Measurements from ENCODE around the gene BRAT1. TPM values are rescaled to one million over a fixed set of nuclear protein-coding genes. Genes with fewer than 3 reads are reported as not detected.

The BRAT1 gene
- total and polyA plus RNA-seq, 2 donors, result 18.2 to 30.9 TPM

DNA sequence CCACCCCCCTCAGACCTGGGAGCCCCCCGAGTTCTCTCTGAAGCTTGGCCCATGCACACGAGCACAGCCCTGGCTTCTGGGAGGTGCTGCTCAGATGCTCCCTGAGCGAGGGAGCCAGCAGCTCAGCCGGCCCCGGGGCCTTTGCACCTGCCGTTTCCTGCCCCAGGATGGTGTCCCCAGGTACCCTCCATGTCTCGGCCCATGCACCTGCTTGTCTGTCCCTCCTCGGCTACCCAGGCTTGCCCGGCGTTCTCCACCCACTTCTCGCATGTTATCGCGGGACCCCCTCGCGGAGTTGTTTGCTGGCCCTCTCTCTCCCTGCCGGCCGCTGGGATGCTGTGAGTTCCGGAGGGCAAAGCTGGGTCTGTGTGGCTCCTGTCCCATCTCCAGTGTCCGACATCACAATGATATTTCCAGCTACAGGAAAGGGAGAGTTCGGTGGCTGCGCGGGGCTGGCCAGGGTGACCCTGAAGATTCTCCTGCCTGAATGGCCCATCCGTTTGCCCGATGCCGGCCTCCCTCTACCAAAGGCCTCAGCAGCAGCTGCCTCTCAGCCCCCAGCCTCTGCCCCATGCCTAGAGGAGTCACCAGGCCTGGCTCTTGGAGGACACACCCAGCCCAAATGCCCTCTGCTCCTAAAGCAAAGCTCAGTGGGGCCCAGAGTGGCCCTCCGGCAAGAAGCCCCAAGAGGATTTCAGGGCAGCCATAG is 48.0 kb downstream of the BRAT1 start:
- no peak overlapping the region for H3K27ac ChIP-seq (ENCODE audit: low read depth)
- no peak for DNase-seq (ENCODE audit: extremely low spot score)
- no peaks in the 10 kb centered on the region for H3K36me3 ChIP-seq (ENCODE audit: insufficient read depth)
- H3K4me3 ChIP-seq (ENCODE audit: low read depth, low read length), result no peak overlapping the region
- no peaks in the 10 kb centered on the region for H3K4me1 ChIP-seq (ENCODE audit: insufficient read depth)
- 87% methylated on average over 26 of the region's 26 CpGs for WGBS

DNA sequence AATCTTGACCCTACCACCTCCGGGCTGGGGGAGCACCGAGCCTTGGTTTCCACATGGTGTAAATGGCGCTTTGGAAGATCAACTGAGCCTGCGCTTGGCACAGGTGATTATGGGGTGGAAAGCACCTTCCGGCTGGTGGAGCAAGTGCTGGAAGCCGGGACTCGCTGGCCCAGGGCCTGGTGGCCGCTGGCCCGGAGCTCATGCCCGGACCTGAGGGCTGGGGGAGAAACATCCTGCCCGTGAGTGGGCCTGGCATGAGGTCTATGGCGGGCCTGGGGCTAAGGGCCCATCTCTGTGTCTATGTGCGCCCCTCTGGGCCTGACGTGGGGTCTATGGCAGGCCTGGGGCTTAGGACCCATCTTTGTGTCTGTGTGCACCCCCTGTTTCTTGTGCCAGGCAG is 49.9 kb downstream of the BRAT1 start:
- no peak for DNase-seq (ENCODE audit: extremely low spot score)
- Histone ChIP-seq H3K27ac (ENCODE audit: low read depth) (no peak overlapping the region), H3K4me1 (ENCODE audit: insufficient read depth) (no peaks in the 10 kb centered on the region), H3K4me3 (ENCODE audit: low read depth, low read length) (no peak overlapping the region), H3K36me3 (ENCODE audit: insufficient read depth) (no peaks in the 10 kb centered on the region)
- 95% methylated on average over 14 of the region's 14 CpGs for WGBS

DNA sequence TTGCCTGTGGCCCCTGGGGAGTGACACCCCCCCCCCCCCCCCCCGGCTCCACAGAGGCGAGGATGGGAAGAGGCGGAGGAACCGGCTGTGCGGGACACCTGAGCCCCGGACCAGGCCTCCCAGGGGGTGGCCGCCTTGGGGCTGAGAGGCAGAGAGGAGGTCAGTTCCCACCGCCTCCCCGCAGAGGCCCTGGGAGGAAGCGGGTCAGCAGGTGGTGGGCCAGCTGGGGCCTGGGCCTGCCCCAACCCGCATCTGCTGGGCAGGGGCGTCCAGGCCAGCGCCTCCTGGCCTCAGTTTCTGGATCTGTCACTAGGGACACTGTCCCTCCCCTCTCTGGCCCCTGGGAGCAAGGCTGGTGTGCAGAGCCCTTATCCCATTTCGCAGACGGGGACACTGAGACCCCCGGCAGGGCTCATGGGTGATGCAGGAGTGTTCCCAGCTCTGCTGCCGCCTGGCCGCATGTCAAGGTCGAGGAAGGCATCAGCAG is 50.4 kb downstream of the BRAT1 start:
- Histone ChIP-seq H3K4me3 (ENCODE audit: low read depth, low read length) (no peak overlapping the region), H3K36me3 (ENCODE audit: insufficient read depth) (no peaks in the 10 kb centered on the region), H3K27ac (ENCODE audit: low read depth) (no peak overlapping the region), H3K4me1 (ENCODE audit: insufficient read depth) (no peaks in the 10 kb centered on the region)
- 91% methylated on average over 19 of the region's 19 CpGs for WGBS
- DNase-seq (ENCODE audit: extremely low spot score), result no peak

DNA sequence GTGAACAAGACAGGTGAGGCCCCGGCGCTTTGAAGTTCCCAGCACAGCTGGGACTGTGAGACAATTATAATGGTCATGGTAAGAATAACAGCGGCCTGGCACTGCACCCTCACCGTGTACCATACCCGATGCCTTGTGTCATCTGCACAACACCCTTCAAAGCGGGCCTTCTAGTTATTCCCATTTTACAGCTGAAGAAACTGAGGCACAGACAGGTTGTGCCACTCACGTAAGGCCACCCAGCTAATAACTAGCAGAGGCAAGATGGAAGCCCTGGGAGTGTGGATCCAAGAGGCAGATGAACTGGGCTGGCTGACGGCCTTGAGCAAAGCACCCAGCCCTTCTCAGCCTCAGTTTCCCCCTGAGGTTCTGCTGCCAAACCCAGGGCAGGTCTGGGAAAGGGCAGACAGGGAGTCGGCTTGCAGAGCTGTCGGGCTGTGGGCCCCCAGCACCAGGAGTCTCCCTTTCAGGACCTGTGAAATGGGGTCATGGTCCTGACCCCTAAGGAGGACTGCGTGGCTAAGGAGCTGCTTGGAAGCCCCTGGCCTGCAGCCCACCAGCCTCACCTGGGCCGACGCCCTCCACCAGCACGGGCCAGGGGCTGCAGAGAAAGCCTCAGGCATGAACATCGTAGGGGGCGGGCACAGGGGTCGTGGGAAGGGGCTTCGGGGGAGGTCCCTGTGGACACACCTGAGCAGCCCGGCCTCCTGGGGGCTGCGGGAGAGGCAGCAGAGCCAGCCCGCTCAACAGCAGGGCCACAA is 51.0 kb downstream of the BRAT1 start:
- no peak for DNase-seq (ENCODE audit: extremely low spot score)
- Histone ChIP-seq H3K4me3 (ENCODE audit: low read depth, low read length) (no peak overlapping the region), H3K4me1 (ENCODE audit: insufficient read depth) (no peaks in the 10 kb centered on the region), H3K27ac (ENCODE audit: low read depth) (no peak overlapping the region), H3K36me3 (ENCODE audit: insufficient read depth) (no peaks in the 10 kb centered on the region)
- 88% methylated on average over 21 of the region's 21 CpGs for WGBS

DNA sequence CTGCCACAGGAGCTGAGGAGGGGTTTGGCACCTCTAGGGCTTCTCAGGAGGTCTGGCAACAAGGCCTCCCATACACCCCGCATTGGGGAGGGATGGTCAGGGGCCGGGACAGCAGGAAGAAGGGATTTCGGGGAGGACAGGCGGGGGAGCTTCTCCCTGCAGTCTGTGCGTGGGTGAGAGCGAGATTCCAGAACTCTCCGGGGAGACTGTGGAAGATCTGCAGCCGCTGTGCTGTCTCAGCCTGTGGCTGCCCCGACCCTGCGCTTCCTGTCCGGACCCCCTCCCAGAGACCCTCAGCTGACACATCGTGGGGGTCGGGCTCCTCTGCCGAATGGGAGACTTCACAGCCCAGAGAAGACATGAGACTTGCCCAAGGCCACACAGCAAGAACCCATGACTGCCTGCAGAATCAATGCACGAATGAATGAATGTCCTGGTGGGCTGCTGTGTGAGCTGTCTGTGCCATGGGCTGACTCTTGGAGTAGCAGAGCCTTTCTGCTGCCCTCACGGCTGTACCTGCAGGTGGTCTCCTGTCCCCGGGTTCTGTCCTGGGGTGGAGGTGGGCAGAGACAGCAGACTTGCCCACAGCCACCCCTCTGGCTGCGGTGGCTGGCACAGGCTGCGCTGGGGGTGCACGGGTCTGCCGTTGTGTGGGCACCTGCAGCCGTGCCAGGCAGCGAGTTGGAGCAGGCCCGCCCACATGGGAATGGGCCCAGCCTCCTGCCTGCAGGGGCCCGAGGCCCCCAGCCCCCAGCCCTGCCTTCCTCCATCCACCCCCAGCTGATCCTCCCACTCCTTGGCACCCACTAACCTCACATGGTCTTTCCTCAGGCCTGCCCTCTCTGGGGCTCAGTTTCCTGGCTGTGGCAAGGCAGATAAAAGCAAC is 52.0 kb downstream of the BRAT1 start:
- WGBS, result 63% methylated on average over 25 of the region's 25 CpGs
- Histone ChIP-seq H3K4me3 (ENCODE audit: low read depth, low read length) (no peak overlapping the region), H3K36me3 (ENCODE audit: insufficient read depth) (no peaks in the 10 kb centered on the region), H3K27ac (ENCODE audit: low read depth) (no peak overlapping the region), H3K4me1 (ENCODE audit: insufficient read depth) (no peaks in the 10 kb centered on the region)
- no peak for DNase-seq (ENCODE audit: extremely low spot score)

DNA sequence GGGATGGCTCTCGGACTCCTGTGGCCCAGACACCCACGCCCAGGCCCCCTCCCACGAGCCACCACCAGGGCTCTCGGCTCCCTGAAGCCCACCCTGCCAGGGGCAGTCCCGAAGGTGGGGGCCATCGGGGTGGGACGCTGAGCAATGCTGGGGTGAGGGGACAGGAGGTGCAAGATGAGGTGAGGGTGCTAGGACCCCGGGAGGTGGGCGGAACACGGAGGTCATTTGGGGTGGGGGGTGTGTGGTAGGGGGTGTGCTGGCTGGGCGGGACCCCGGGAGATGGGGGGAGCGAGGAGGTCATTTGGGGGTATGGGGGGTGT is 52.7 kb downstream of the BRAT1 start:
- no peak for DNase-seq (ENCODE audit: extremely low spot score)
- Histone ChIP-seq H3K36me3 (ENCODE audit: insufficient read depth) (no peaks in the 10 kb centered on the region), H3K27ac (ENCODE audit: low read depth) (no peak overlapping the region), H3K4me3 (ENCODE audit: low read depth, low read length) (no peak overlapping the region), H3K4me1 (ENCODE audit: insufficient read depth) (no peaks in the 10 kb centered on the region)
- 69% methylated on average over 13 of the region's 13 CpGs for WGBS

DNA sequence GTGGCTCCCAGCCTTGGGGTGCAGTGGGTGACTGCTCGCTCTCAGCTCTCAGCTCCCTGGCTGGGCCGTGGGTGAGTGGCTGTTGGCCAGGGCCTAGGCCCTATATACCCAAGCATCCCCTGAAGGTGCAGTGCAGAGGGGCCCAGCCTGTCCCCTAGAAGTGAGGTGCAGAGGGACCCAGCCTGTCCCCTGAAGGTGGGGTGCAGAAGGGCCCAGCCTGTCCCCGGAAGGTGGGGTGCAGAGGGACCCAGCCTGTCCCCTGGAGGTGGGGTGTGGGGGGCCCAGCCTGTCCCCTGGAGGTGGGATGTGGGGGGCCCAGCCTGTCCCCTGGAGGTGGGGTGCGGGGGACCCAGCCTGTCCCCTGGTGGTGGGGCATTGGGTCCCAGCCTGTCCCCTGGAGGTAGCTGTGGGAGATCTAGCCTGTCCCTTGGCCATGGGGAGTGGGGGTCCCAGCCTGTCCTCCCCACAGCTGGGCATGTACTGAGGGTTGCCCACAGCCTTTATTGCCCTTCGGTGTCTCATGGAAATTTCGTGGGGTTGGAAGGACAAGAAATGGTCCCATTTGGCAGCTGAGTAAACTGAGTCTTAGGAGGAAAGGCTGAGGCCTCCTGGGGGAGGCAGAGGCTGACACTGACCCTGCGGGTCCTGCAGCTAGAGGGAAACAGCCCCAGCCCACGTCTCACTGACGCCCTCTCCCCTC is 53.2 kb downstream of the BRAT1 start:
- DNase-seq (ENCODE audit: extremely low spot score), result no peak
- H3K27ac ChIP-seq (ENCODE audit: low read depth), result no peak overlapping the region
- no peaks in the 10 kb centered on the region for H3K36me3 ChIP-seq (ENCODE audit: insufficient read depth)
- no peak overlapping the region for H3K4me3 ChIP-seq (ENCODE audit: low read depth, low read length)
- 87% methylated on average over 9 of the region's 9 CpGs for WGBS
- no peaks in the 10 kb centered on the region for H3K4me1 ChIP-seq (ENCODE audit: insufficient read depth)

DNA sequence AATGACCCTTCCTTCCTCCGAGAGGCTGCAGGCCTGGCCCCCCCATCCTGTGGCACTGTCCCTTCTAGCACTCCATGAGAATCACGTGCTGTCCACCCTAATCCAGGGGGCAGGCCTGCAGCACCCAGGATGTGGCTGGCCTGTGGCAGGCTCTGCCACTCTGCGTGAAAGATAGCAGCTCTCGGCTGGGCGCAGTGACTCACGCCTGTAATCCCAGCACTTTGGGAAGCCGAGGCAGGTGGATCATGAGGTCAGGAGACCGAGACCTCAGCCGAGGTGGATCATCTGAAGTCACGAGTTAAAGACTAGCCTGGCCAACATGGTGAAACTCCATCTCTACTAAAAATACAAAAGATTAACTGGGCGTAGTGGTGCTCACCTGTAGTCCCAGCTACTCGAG is 54.6 kb downstream of the BRAT1 start:
- Histone ChIP-seq H3K36me3 (ENCODE audit: insufficient read depth) (no peaks in the 10 kb centered on the region), H3K4me3 (ENCODE audit: low read depth, low read length) (no peak overlapping the region), H3K27ac (ENCODE audit: low read depth) (no peak overlapping the region), H3K4me1 (ENCODE audit: insufficient read depth) (no peaks in the 10 kb centered on the region)
- 91% methylated on average over 12 of the region's 12 CpGs for WGBS
- DNase-seq (ENCODE audit: extremely low spot score), result no peak

DNA sequence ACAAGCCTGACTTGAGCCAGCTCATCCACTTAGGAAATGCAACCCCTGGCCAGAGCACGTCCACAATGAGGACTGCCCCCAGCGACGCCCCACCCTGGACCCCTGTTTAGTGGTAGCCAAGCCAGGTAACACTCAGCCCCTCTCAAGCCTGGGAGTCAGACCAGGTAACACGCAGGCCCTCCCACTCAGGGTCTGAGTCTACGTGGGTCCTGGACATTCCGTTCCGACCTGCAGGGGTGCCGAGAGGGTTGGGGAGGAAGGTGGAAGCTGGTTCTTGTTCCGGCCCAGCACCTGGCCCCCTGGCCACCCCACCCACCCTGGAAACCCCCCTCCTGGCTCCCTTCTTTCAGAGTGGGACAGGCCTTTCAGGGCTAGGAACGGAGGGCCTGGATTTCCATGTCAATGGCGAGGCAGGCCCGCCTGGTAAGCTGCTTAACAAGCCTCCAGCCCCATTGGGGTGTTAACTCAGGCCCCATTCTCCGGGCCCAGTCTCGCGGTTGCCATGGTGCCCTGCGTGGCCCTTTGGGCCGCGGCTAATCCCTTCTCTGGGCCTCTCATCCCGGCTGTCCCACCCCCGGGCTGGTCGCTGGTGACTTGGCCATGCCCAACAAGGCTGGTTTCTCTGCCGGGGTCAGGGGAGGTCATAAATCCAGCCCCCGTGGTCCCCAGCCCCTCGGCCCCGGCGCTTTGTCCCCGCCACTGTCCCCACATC is 55.4 kb downstream of the BRAT1 start:
- H3K27ac ChIP-seq (ENCODE audit: low read depth), result no peak overlapping the region
- WGBS, result 86% methylated on average over 27 of the region's 27 CpGs
- no peak overlapping the region for H3K4me3 ChIP-seq (ENCODE audit: low read depth, low read length)
- H3K4me1 ChIP-seq (ENCODE audit: insufficient read depth), result no peaks in the 10 kb centered on the region
- DNase-seq (ENCODE audit: extremely low spot score), result no peak
- no peaks in the 10 kb centered on the region for H3K36me3 ChIP-seq (ENCODE audit: insufficient read depth)

DNA sequence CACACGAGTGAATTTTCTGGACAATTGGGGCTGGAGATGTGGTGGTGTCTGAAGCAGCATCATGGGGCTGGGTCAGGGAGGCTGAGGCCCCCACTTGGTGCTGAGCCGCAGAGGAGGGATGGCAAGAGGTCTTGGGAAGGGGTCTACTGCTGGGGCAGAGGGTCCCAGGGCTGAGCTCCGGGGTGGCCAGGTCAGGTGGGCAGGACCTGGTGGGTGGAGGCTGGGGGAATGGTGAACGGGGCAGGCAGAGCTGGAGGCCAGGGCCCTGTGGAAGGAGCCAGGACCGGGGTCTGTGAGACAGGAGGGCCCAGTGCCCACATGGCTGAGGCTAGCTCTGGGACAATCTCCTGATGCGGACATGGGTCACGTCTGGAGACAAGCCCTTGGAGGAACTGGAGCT is 56.1 kb downstream of the BRAT1 start:
- Histone ChIP-seq H3K4me3 (ENCODE audit: low read depth, low read length) (no peak overlapping the region), H3K4me1 (ENCODE audit: insufficient read depth) (no peaks in the 10 kb centered on the region), H3K27ac (ENCODE audit: low read depth) (no peak overlapping the region), H3K36me3 (ENCODE audit: insufficient read depth) (no peaks in the 10 kb centered on the region)
- no peak for DNase-seq (ENCODE audit: extremely low spot score)
- WGBS, result 83% methylated on average over 7 of the region's 7 CpGs

DNA sequence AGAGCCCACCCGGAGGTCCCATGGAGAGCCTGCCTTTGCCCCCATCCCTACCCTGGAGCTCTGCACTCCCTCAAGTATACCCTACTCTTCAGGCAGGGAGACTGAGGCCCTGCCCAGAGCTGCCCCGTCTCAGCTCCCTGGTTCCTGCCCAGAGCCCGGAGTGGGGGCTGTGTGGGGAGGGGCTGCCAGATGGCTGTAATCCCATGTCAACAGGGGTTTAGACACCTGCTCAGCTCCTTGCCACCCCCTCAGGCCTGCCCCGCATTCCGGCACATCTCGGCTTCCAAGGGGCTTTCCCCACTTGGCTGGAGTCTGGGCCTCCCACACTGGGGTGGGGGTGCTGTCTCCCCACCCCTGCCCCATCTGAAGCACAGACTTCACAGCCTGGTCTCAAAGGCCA is 56.6 kb downstream of the BRAT1 start:
- no peak for DNase-seq (ENCODE audit: extremely low spot score)
- Histone ChIP-seq H3K36me3 (ENCODE audit: insufficient read depth) (no peaks in the 10 kb centered on the region), H3K4me3 (ENCODE audit: low read depth, low read length) (no peak overlapping the region), H3K4me1 (ENCODE audit: insufficient read depth) (no peaks in the 10 kb centered on the region), H3K27ac (ENCODE audit: low read depth) (no peak overlapping the region)
- WGBS, result 92% methylated on average over 6 of the region's 6 CpGs

DNA sequence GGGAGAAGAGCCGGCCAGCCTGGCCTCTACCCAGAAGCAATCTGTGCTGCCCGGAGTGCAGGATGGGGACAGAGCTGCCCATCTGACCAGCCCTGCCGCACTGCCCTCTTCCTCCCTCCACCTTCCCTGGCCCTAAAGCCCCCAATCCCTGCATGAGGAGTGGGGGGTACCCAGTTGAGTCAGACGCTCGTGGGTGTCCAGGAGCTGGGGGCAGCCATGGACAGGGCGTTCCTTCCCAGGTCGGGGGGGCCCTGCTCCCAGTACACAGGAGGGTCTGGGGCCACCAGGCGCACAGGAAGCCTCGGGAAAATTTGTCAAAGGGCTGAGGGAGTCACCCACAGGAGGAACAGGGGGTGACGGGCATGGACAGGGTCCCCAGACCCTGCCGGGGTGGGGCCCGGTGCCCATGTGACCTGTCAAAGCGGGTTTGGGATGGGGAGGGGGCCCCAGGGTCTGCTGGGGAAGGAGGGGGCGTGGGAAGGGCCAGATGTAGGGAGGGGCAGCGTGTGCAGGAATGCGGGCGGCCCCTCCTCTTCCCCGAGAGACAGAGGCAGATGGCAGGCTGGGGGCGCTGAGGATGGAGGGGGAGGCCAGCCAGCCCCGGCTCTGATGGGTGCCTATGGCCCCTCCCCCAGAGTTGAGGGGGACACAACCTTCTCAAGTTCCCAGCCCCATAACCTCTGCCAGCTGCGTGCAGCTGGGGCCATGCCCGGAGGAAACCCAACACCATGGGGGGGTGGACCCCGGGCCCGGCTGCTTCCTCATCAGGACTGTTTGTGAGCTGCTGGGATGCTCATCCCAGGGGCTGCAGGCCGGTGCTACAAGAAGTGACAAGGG is 57.6 kb downstream of the BRAT1 start:
- WGBS, result 38% methylated on average over 25 of the region's 25 CpGs
- DNase-seq (ENCODE audit: extremely low spot score), result no peak
- H3K27ac ChIP-seq (ENCODE audit: low read depth), result no peak overlapping the region
- no peaks in the 10 kb centered on the region for H3K36me3 ChIP-seq (ENCODE audit: insufficient read depth)
- no peak overlapping the region for H3K4me3 ChIP-seq (ENCODE audit: low read depth, low read length)
- H3K4me1 ChIP-seq (ENCODE audit: insufficient read depth), result no peaks in the 10 kb centered on the region
